Esophagus mucosa (tissue), 1 donor: ENCODE measurements around the gene ETFA. TPM values are rescaled to one million over a fixed set of nuclear protein-coding genes. Genes with fewer than 3 reads are reported as not detected.

Experiments used
- ATAC-seq: fragments of 200-7000 bp; cut with Tn5 transposase; one replicate; pipeline ENCODE4 v1.9.1; 2020
- total RNA-seq: library from RNA; stranded (reverse); gene quantifications from one replicate; pipeline ENCODE4 v1.2.4, GENCODE V29; 2023
- donor health status: DM: yes; HTN: yes; CAD: no.

ETFA gene
- total RNA-seq, 1 donor from 2014 or later: 79.8 TPM

GRCh38 chr15:76209523-76209922 is 101.7 kb downstream of the ETFA start:
- ATAC-seq: no peak

DNA sequence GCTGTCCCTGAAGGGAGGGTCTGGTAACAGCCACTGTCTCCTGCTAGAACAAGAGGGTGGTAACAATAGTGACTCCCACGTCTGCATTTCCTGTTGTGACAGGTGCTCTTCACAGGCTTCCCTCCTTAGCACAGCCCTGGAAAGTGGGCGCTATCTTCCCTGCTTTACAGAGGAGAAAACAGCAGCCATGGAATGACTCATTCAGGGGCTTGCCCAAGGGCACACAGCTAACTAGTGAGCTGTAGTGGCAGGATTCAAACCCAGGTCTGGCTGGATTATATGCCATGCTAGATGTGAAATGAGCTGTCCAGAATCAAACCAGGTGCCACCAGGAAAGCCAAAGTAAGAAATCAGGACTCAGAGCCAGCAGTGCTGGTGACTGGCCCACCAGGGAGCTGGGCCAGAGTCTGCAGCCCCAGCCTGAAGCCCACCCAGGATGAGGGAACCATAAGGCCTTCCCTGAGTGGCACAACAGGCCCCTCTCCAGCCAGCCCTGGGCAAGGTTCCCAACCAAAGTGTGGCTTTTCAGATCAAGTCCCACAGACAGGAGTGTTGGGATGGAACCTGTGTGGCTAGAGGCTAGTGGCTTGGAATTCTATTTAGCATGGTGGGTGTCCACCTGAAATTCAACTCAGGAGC is 102.4 kb downstream of the ETFA start:
- ATAC-seq: no peak

GRCh38 chr15:76208084-76208785 is 103.0 kb downstream of the ETFA start:
- no peak for ATAC-seq

DNA sequence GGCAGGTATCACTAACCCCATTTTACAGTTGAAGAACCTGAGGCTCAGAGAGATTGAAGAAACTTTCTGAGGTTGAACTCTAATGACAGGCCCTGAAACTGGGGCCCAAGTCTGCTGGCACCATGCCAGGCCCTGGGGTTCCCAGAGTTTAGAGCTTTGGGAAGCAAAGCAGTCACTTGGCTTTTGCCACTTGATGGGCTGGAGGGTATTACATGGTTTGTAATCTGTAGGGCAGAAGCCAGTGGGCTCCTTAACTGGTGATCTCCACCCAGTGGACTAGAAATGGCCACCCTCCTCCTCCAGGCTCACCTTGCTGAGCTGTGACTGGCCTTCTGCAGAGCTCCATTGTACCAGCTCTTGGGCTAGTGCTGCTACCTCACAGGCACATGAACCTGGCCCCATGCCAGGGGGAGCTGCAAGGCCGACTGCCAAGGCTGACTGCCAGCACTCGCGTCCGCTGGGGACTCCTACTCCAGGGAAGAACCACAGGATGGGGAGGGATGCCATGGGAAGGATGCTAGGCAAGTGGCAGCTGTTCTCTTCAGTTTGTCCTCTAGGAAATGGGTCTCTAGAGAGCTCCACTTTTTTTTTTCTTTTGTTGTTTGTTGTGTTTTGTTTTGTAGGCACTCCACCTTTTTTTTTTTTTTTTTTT is 104.8 kb downstream of the ETFA start:
- peak; percentile 26 for ATAC-seq

GRCh38 chr15:76204916-76205460 is 106.3 kb downstream of the ETFA start:
- no peak for ATAC-seq

- ATAC-seq: no peak
These were observed 107.0 kb downstream of the ETFA start for GRCh38 chr15:76204109-76204845.

DNA sequence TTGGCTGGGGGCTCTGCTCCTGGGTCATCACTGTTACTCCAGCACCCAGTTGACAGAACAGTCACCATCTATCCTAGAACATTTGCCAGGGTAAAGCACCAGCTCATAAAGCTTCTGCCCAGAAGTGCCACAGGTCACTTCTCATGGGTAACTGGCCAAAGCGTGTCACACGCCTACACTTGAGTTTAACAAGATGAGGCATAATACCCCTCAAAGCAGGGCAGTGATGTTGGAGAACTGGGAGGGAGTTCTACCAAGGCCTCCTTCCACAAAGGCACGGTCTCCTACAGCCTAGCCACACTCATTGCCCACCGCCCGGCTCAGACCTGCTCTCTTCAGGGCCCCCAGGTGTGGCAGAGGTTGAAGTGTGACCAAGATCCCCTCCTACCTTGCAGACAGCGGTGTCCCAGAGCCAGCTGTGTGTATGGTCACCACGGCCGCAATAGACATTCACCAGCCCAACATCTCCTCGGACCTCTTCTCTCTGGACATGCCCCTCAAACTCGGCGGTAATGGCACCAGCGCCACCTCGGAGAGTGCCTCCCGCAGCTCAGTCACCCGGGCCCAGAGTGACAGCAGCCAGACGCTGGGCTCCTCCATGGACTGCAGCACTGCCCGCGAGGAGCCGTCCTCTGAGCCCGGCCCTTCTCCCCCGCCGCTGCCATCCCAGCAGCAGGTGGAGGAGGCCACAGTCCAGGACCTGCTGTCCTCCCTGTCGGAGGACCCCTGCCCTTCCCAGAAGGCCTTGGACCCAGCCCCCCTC is 107.7 kb downstream of the ETFA start:
- no peak for ATAC-seq

DNA sequence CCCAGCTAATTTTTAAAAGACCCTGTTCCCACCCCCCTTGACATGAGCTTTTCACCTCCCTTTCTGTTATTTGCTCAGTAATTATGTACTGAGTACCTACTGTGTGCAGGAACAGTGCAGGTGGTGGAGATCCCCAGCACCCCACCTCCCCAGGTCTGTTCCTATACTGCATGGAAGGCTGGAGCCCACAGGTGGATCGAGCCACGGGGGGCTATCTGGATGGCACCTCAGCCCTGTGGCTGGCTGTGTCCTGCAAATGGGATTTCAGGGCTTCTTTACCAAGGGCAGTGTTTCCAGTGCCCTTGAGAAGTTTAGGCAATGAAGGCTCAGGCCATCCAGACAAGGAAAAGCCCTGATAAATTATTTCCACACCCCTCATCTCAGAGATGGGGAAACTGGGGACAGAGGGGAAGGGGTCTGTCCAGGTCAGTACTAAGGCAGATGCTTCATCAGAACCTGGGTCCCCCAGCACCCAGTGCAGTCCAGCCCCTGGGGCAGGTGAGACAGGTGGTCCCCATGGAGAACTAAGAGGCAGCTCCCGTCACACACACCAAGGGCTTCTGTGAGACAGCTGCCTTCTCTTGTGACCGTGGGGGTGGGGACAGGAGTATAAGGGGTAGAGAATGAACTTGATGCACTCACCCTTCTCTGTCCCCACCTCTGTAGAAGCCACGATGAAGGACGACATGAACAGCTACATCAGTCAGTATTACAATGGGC is 109.6 kb downstream of the ETFA start:
- no peak for ATAC-seq

GRCh38 chr15:76200641-76201105 is 110.6 kb downstream of the ETFA start:
- ATAC-seq: no peak

- ATAC-seq: no peak
These were observed 111.2 kb downstream of the ETFA start for GRCh38 chr15:76200083-76200465.

DNA sequence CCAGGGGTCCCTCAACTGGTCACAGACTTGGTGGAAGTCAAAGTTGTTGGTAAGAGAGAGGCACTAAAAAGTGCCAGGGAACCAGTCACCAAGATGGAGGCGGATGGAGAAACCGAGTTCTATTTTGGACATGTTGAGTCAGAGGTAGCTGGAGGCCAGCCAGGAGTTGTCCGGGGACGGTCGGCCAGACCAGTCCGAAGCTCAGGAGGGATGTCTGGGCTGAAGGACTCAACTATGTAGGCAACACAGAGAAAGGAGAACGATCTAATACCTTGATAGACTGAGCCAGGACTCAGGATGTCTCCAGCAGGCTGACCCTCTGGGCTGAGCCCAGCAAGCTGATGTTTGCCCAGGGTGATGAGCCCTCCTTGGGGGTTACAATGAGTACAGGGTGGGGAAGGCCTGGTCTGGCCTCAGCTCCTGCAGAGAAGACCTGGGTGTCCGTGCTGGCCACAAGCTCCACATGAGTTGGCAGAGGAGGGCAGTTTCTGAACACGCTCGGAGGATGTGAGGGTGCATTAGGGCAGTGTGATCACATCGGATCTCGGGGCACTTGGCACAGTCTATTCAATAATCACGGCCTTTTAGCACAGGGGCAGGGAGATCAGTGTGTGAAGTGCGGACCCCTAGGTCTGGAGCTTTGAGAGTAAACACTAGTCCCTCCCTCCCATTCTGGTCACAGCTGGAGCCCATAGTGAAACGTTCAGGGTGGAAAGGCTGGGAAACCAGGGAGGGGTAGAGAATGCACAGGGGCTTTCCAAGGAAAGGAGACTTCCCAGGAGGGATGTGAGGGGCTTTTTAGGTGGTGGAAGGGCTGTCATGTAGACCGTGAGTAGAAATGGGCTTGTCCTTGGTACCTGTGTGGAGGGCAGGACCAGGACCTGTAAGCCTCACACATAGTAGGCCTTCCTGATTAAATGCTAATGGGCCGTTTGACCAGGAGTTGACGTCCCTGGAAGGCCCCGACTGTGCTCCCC is 111.9 kb downstream of the ETFA start:
- ATAC-seq: no peak

DNA sequence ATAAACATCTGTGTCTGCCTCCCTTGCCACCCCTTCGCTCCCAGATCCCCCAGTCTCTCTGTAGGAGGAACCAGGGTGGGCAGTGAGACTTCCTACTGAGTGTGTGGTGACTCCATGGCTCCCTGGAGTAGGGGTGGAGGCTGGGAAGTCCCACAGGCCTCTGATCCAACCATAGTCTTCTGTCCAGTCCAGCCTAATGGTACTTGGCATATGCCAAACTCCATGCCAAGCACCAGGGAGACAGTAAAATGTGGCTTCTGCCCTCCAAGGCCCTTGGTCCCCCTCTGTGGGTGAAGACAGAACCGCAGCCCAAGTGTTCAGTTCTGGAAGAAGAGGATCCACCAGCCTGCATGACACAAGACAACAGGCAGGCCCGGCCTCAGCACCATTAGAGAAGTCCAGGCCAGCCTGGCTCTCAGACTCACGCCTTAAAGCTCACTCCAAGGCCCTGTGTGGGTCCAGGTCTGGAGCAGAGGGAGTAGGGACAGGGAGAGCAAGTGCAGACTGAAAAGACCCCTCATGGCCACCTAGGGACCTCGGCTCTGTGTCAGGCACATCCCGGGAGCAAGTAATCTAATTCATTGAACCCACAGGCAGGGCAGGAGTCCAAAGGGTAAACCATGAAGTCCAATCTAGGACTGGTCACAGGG is 112.7 kb downstream of the ETFA start:
- ATAC-seq: no peak

DNA sequence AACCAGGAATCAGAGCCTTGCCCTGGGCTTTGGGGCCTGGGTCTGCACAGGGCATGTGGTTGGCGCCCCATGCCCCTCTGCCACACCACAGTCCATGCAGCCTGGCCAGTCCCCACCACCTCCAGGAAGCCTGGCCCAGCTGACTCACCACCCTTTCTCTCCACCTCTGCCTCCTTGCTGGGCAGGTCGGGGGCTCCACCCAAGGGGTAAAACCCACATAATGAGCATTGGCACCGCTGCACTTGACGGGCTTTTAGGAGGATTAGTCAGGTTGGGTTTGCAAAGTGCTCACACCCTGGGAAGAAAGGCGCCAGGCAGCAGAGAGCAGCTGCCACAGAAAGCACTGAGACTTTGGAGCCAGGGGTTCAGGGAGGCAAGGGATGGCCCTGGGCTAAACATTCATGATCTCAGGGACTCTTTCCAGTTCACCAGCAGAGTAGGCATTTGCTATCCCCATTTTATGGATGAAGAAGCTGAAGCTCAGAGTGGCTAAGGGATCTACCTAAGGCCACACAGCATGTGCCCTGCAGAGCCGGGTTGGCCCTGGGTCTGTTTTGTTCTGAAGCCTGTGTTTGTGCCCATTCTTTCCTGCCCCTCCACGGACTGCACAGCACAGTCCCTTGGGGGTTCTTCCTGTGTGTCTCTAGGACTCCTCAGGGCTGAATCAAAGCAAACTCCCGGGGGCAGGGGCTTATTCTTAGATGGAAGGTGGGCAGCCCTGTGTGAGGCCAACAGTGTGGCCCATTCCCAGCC is 113.4 kb downstream of the ETFA start:
- ATAC-seq: peak; percentile 81

DNA sequence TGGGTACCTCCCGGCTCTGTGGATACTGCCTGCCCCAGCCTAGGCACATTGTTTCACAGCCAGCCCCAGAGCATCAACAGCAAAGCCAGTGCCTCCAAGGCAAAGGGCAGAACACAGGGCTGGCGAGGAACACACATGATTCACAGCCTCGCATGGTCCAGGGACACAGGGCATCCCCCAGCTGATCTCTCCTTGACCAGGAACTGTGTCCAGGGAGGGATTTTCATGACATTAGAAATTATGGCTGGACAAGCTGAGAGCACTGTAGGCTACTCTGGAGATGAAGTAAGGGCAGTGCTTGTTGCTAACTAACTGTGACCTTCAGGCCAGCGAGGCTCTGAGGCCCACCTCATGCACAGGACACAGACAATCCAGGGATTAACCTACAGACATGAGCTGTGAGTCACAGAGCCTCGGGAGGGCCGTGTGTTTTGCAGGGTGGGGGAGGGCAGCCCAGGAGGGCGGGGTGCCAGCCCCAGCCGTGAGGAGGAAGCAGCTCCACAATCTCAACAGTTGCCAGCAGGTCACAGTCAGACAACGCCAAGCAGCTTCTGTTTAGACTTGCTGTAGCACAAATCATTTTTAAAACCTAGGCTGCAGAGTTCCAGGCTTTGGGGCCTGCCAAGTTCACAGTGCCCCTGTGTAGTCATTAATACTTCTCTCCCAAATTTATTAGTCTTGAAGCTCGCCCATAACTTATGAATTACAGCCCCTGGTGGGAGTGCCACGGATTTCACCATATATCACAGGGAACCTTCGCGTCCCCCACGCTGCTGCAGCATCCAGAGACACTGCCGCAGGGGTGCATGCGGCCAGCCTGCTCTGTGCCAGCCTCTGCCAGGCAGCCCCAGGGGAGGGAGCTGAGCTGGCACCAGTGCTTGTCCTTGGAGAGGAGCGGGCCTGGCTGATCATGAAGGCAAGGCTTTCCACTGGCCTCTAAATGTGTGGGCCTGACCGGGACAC is 114.7 kb downstream of the ETFA start:
- ATAC-seq: peak; percentile 87

GRCh38 chr15:76195506-76196268 is 115.6 kb downstream of the ETFA start:
- ATAC-seq: no peak

- ATAC-seq: no peak
These were observed 117.3 kb downstream of the ETFA start for GRCh38 chr15:76193934-76194333.

DNA sequence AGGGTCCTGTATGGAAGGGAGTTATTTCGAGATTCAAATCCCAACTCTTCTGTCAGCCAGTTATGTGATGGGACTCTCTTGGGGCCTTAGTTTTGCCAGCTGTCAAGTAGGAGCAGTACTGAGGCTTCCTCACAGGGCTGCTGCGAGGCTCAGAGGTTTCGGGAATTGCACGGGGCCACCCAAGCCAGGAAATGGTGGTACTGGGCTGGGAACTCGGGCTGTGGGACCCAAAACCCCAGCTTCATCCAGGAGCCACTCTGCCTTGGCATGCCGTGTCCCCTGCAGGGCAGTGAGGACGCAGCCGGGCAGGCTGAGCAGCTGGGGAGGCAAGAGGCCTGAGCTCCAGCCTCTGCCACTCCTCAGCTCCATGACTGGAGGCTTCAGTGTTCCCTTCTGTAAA is 118.6 kb downstream of the ETFA start:
- no peak for ATAC-seq
